ENCODE data around the gene FTSJ3.
A peak's percentile ranks its signal among the peaks of the same experiment; 100 is the strongest.
"Not testable (repeated sequence)": the region's sequence is repeated elsewhere in the genome, so short reads cannot be mapped to it uniquely, and the experiment has no call there.

FTSJ3 gene

DNA sequence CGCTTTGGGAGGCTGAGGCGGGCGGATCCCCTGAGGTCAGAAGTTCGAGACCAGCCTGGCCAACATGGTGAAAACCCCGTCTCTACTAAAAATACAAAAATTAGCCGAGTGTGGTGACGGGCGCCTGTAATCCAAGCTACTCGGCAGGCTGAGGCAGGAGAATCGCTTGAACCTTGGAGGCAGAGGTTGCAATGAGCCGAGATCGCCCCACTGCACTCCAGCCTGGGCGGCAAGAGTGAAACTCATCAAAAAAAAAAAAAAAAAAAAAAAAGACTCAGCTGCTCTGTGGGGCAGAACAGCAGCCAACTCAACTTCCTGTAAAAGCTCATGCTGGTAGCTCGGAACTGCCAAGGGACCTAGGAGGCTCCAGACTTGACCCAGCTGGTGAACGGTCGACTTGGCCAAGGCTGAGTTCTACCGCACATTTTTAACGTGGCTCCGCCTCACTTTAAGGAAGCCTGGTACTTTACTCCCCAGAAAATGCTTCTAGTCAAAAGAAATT lies 16.0 kb upstream of the FTSJ3 start:
- DNase-seq (ENCODE audit: low read depth): not testable (repeated sequence)

DNA sequence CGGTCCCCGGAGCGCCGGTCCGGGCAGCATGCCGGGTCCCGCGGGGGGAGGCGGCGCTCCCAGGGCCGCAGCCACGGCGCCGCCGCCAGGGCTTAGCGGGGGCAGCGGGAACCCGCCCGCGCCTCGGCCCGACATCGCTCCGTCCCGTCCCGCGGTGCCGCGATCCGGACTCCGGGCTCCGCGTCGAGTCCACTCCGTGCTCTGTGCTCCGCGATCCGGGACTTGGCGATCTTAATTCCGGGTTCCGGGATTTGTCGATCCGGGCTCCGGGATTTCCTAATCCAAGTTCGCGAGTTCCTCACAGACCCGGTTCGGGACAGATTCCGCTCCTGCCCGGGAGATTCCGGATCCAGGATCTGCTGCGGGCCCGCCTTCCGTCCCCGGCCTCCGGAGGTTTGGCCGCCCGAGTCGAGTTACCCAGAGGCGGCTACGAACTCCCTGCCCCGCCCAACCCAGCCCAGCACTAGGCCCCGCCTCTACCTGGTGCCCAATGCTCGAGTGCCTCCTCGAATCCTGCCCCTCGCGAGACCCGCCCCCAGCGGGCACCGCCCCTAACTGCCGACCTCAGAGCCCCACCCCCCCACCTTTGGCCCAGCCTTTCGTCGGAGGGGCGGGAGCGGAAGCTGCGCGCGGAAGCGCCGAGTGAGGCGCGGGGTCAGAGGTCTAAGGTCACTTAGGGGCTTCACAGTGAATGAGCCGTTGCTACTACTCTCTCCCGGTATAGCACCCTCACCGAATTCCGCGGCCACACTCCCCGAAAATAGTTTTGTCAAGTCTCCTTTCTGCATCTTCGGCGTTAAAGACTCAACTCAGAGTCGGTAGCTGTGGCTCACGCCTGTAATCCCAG lies 15.3 kb upstream of the FTSJ3 start, which contains the start of gene SMARCD2:
Gene SMARCD2 (minus strand): TSS at position 146 of the 847 bp plus-strand sequence. CDS start 11 bp downstream, at position 135.
- peak; percentile 98 for DNase-seq (ENCODE audit: low read depth)

DNA sequence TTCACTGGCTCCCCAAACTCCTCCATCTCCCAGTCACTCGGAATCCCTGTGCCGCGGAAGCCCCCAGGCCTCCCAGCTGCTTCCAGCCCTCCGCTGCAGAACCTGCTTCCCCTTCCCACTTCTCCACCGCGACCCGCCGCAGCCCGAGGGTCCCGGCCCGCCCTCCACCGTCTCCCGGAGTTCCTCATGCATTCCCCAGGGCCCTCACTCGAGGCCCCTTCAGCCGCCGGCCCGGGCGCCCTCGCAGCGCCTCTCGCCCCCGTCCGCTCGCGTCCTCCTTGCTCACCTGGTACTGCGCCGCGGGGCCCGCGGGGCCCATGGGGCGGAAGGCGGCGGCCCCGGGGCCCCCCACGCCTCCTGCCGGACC lies 14.7 kb upstream of the FTSJ3 start:
- no peak for DNase-seq (ENCODE audit: low read depth)

DNA sequence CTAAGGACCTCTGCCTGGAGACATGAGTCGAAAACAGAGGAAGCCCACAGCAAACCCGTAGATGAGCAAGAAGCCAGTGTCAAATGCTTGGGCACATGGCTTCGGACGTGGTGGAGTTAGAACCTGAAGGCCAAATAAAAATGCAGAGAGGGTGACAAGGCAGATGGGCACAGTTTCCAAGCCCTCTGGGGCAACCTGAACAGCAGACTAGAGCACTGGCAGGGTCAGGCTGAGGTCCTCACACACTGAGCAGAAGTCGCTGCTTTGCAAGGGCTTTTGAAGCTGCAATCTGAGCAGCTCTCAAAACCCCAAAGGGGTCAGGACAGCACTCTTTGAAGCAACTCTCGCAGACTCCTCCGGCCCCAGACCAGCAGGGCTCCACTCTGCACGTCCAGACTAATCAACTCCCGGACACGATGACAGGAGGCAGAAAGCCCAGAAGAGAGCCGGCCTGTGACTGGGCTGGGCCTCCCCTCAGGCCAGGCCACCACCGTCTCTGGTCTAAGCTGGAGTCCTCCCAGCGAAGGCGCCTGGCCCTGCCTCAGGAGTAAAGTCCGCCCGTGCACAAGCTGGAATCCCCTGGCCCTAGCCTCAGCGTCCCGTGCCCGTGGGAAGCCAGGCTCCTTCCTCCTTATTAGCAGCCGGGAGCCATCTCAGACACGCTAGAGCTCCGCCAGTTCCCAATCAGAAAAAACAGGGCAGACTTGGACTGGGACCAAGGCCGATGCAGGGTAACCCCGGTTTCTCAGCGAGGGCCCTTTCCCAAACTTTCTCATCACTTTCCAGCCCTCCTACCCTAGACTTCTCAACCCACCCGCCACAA lies 14.1 kb upstream of the FTSJ3 start:
- DNase-seq (ENCODE audit: low read depth): no peak

DNA sequence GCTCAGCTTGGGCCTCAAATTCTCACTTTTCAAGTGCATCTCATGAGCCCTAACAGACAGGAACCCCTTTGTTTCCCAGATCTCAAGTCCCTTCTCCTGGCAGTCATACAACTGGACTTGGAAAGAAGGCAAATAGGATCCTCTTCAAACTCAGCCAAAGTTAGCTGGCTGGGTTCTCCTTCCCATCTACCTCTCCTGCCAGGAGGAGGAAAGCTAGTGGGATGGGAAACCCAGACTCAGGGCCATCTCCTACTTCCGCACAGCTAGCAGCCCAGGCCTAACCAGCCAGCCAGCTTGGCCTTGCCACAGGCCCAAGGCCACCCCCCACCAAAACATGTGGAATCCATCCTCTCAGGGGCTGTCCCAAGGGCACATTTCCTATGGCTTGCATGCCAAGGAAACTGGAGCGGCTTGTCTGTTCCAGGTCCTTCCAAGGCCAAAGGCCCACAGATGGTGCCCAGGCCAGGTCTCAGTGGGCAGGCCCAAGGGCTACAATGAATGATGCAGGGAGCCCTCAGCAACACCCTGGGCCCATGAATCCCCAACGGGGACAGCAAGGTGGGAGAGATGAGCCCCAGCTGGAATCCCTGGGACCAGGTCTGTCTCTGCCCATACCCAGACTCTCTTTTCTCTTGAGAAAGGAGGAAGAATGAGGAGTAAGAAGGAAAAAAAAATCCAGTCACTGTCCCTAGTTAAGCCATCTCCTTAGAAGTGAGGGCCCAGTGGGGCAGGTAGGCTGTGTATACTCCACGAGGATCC lies 13.3 kb upstream of the FTSJ3 start:
- no peak for DNase-seq (ENCODE audit: low read depth)

DNA sequence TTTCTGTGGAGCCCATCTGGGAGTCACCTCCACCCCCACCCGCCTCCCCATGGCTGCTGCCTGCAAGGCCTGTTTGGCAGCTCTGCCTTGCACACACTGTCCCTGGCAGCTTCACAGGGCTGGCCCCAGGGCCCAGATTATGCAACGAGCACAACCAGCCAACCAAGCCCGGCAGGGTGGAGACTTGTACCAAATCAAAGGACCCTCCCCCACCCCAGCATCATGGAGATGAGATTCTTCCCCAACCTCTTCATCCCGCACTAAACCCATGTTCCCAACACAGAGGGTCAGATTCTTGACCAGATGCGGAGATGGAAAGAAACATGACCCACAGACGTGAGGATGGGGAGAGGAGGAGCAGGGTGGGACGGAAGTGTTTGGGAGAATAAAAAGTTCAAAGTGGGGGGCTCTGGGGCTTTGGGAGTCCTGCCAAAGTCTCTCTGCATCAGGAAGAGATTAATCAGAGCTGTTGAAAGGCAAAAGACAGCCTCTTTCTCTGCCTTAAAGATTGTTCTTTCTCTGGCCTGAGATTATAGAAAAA lies 11.2 kb upstream of the FTSJ3 start:
- no peak for DNase-seq (ENCODE audit: low read depth)

DNA sequence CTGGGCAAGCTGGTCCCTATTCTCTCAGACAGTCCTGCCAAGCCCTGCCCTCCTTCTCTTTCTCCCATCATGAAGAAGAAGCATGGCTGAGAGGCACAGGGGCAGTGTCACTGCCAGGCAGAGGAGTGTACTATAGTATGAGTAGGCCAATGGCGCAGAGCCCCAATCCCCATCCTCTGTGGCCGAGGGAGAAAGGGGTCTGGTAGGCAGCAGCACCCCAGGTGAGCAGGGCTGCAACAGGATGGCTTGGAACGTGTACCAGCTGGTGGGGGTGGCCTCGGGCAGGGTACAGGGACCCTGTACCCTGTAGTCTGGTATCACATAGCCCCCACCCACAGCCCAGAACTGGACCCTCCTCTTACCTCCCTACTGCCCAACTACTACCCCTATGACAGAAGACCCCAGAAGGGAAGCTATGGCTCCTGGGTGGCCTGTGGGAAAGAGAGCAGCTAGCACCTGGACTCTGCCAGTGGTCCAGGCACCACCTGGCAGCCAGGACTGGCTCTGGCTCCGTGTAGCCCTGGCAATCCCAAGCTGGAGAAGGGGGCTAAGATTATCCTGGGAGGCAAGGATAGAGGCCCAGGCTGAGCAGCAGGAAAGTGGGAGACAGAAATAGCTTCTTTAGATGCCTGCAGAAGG lies 10.6 kb upstream of the FTSJ3 start:
- DNase-seq (ENCODE audit: low read depth): no peak

DNA sequence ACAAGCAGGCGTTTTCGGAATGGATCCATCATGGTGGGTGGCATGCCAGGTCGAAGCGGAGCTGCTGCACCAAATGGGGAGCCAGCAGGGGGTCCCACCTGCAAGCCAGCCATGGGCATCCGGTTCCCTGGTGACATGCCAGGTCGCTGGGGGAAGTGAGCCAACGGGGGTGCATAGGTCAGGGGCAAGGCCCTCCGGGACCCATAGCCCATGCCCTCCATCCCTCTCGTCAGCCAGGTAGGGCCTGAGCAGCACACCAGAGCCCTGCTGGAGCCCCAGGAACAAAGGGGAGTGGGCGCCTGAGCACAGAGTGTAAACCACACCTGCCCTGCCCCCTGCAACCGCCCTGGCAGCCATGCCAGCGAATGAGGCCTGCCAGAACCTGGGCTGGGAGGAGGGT lies 10.0 kb upstream of the FTSJ3 start:
- no peak for DNase-seq (ENCODE audit: low read depth)

DNA sequence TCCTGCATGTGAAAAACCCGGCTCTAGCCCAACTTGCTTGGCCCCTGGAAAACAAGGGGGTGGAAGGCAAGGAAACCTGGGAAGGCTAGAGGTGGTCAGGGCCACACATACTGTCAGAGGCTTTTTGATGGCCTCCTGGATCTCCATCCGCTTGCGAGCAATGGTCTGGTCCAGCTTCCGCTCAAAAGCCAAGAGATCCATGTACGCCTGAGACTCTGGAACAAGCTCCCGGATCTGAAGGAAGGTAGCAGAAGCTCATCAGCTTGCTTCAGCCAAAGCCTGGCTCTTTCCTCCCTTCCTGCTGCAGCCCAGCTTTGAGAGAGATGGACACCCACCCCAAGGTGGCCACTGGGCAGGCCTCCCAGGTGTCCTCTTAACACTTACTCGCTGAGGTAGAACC lies 9.3 kb upstream of the FTSJ3 start:
- DNase-seq (ENCODE audit: low read depth): no peak

DNA sequence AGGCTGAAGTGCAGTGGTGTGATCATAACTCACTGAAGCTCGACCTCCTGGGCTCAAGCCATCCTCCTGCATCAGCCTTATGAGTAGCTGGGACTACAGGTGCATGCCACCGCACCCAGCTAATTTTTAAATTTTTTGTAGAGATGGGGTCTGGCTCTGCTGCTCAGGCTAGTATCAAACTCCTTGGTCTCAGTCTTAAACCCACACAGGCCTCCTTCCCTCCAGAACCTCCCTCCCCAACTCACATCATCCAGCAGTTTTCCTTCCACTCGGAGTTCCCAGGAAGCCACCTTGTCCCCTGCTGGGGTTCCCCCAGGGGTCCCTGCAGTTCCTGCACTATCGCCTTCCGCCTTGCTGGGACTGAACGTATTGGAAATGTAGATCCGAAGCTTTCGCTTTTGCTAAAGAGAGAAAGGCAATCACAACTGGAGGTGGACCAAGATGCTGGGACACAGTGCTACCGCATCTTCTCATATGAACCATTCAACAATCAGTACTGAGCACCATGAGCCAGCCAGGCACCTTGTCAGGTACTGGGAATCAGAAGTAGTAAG lies 7.8 kb upstream of the FTSJ3 start:
- no peak for DNase-seq (ENCODE audit: low read depth)

DNA sequence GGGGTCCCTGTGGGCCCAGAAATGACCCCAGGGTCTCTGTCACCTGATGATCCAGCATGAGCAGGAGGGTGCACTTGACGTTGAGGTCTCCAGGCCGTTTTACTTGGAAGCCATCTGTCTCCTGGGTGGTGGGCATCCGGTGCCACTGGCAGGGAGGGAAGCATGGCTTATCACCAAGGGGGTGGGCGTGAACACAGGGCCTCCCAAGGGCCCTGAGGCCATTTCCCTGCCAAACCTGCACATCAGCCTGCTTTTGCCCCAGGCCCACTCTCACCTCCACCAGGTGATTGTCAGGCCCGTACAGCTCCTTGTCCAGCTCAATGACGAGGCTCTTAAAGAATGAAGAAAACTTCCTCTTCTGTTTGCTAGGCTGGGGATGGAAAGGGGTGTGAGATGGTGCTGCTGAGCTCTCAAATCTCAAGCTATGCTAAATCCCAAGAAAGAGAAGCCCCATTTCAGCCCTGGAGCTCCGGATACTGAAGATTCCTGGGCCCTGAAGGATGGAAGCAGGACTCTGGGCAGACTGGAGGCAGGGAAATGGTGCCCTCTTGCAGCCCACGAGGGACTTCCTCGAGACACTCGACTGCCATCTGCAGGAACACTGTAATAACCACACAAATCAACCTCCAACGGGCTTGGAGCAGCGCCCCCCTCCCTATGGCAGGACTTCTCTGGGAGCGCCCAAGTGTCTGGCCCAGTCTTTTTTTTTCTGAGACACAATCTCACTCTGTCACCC lies 7.1 kb upstream of the FTSJ3 start:
- DNase-seq (ENCODE audit: low read depth): no peak

DNA sequence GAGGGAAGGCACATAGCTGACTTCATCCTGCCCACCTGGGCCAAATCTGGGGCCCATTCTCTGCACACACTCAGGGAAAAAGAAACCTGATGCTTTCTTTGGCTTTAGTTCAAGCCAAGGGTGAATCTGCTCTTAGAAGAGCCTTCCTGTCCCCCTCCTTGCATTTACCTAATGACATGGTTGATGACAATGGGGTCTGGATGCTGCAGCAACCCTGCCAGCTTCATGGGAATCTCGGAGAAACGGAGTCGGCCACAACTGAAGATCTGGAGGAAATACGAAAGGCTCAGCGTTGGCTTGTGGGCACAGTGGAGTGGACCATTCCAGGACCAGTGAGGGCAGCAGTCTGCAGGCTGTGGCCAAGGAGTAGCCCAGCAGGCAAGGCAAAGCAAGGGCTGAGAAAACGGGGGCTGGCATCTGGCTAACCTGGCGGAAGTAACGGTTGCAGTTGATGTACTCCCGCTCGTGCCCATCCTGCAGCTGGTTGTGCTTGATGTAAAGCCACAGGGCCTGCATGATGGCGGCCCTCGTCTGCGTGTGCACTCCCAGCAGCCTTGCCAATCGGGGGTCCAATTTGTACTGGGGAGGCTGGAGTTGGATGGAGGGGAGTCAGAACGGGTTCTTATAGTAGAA lies 6.4 kb upstream of the FTSJ3 start:
- no peak for DNase-seq (ENCODE audit: low read depth)

DNA sequence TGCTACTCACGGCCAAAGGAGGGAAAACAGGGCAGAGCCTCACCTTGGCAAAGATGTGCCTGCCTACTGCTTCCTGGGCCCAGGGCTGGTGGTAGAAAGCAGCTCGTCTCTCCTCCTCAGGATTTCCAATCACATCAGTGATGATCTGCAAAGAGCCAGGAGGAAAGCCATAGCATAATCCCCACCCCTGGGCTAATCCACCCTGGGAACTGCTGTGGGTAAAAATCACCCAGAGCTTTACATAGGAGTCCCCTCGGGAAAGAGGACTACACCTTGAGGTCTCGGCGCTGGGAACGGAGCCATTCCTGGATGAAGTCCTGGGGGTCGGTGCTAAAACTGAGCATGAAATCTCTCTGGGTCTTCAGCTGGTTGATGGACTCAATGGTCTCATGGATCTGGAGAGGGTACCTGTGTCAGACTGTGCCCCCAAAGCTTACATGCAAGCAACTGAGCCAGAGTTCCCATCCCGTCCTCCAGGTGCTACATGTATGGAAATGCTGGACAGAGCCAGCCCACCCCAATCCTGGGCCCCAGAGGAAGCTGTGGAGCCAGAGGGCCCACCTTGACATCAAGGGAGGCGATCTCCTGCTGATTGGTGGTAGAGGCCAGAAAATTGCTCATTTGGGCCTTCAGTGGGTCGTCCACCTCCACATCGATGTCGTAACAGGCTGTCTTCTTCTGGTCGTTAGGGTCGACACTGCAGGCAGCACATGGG lies 5.7 kb upstream of the FTSJ3 start:
- DNase-seq (ENCODE audit: low read depth): no peak

DNA sequence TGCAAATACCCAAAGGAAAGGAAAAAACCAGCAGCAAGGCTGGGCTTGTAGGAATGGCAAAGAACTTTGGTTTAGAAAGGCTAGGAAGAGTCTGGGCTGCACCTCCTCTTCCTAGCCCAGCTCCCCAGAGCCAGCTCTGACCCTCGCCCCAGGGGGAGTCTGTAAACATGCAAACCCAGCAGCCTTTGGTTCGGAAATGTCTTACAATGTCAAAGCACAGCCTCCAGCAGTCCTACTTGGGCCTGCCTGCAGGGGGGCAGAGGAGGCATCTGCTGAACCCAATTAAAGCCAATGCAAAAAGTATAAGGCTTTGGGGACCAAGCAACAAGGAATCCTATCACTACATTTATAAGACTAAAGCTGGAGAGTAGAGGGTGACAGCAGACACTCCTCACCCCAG lies 5.0 kb upstream of the FTSJ3 start:
- DNase-seq (ENCODE audit: low read depth): no peak

DNA sequence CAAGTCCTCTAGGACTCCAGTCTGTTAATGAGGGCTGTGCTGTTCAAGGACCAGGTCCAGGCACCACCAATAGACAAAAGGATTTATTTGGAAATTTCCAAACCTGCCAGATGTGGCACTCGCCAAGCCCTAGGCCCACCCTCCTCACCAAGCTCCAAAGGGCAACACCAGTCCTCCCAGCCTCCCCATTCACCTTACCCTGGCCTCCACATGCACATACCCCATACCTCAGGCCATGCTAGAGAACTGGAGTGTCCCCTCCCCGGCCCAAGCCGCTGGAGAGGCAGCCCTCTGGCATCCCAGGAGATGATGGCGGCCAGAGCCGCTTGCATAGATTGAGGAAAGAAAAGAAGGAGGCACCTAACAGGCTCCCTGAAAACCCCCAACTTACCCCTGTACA lies 4.6 kb upstream of the FTSJ3 start:
- no peak for DNase-seq (ENCODE audit: low read depth)

DNA sequence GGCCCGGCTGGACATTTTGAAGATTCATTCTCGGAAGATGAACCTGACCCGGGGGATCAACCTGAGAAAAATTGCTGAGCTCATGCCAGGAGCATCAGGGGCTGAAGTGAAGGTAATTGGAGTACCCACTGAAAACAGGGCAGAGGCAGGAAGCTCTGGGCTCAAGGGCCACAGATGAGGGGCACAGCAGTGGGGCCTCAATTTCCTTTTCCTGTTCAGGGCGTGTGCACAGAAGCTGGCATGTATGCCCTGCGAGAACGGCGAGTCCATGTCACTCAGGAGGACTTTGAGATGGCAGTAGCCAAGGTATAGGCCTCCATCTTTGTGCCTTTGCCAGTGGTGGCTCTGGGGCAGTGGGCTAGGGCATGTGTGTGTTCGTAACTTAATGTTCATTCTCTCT lies 4.0 kb upstream of the FTSJ3 start:
- DNase-seq (ENCODE audit: low read depth): no peak

DNA sequence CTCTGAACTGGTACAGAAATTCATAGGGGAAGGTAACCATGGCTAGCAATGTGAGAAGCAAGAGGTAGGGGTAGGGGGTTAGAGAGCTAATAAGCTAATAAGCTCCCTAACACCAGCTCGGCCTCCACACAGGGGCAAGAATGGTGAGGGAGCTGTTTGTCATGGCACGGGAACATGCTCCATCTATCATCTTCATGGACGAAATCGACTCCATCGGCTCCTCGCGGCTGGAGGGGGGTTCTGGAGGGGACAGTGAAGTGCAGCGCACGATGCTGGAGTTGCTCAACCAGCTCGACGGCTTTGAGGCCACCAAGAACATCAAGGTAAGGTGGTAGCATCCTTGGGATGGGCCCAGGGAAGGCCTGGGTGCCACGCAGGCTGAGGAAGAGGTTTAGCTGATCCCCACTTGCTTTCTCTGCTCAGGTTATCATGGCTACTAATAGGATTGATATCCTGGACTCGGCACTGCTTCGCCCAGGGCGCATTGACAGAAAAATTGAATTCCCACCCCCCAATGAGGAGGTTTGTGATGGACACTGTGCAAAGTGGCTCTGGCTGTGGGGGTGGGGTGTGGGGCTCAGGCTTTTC lies 3.5 kb upstream of the FTSJ3 start:
- no peak for DNase-seq (ENCODE audit: low read depth)

DNA sequence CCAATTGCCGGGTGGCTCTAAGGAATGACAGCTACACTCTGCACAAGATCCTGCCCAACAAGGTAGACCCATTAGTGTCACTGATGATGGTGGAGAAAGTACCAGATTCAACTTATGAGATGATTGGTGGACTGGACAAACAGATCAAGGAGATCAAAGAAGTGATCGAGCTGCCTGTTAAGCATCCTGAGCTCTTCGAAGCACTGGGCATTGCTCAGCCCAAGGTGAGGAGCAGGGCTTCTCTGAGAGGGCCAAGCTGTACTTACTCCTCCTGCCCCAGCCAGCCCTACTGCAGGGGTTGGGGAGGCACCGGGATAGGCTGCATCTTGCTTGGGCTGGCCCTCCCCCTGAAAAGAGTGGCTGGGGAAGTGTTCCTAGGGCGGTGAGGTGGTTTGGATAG lies 2.8 kb upstream of the FTSJ3 start:
- no peak for DNase-seq (ENCODE audit: low read depth)

DNA sequence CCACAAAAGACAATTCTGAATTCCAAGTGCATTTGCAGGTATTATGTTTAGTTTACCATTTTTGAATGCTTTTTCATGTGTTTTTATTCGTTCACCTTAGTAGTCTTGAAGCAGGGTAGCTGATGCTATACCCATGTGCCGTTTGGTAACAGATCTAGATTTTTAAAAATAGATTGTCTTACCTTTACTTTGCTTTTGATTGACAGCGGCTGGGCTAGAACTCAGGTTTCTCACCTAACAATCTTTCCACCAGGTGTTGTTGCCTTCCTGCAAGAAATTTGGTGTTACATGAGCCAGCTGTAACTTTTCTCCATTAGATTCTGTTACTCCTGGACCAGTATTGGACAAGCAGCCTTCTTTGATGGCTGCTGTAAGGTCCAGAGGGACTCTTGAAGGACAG lies 1.5 kb upstream of the FTSJ3 start:
- no peak for DNase-seq (ENCODE audit: low read depth)

Data from stimulated activated CD8-positive, alpha-beta memory T cell treated with anti-CD3 and anti-CD28 coated beads, Interleukin-7, amount 100 ng/mL, for 24 hours (primary cell).